Measurements from ENCODE around the gene CHFR.
"Not testable (repeated sequence)": the region's sequence is repeated elsewhere in the genome, so short reads cannot be mapped to it uniquely, and the experiment has no call there.

The CHFR gene

DNA sequence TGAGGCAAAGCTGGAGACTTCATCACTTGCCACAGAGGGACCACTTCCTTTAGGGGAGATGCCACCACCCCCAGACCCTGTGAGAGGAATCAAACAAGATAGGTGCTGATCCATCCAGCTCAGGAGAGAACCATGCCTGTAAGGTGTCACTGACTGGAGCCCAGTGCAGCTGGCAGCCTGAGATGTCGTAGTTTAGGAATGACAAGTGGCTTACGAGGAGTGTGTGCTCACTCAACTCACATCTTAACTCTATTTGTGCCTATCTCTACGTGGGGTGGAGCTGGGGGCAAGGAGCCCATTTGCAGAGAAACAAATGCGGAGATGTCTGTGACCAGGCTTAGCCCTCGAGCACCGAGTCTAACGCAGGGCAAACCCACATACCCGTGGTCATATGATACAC is 25.8 kb downstream of the CHFR start:
- H3K4me3 ChIP-seq (ENCODE audit: control insufficient read depth in 1 of 7, extremely low read depth in 1 of 7, insufficient read depth in 4 of 7, low read depth in 2 of 7, low read length in 6 of 7): no peak overlapping the region
- ChIA-PET CTCF (no interaction called here), POLR2A (no interaction called here)
- H3K36me3 ChIP-seq (ENCODE audit: control insufficient read depth in 4 of 4, insufficient read depth in 4 of 4, low read length in 3 of 4): peaks cover 4 to 55% (median 46%) of the 10 kb centered on the region in 4 experiments
- no peak for DNase-seq
- no peaks in the 10 kb centered on the region for H3K27me3 ChIP-seq (replicated peaks in 2 of 5; ENCODE audit: control insufficient read depth in 4 of 5, insufficient read depth in 5 of 5, low read length in 4 of 5)
- no peaks in the 10 kb centered on the region for H3K4me1 ChIP-seq (ENCODE audit: control extremely low read depth in 1 of 4, control insufficient read depth in 4 of 4, insufficient read depth in 4 of 4, low read length in 3 of 4)
- no peak overlapping the region for H3K27ac ChIP-seq (ENCODE audit: insufficient read depth in 1 of 2, low read depth in 1 of 2, low read length in 2 of 2, poor library complexity in 1 of 2, severe bottlenecking in 2 of 2)
- WGBS (ENCODE audit: insufficient coverage): 100% methylated on average over 8 of the region's 8 CpGs
- H3K9me3 ChIP-seq (ENCODE audit: control extremely low read depth in 1 of 5, control insufficient read depth in 4 of 5, insufficient read depth in 2 of 5, low read depth in 1 of 5, low read length in 4 of 5): no peaks in the 10 kb centered on the region

- Histone ChIP-seq H3K4me3 (ENCODE audit: control insufficient read depth in 1 of 7, extremely low read depth in 1 of 7, insufficient read depth in 4 of 7, low read depth in 2 of 7, low read length in 6 of 7) (no peak overlapping the region), H3K27me3 (replicated peaks in 2 of 5; ENCODE audit: control insufficient read depth in 4 of 5, insufficient read depth in 5 of 5, low read length in 4 of 5) (no peaks in the 10 kb centered on the region), H3K9me3 (ENCODE audit: control extremely low read depth in 1 of 5, control insufficient read depth in 4 of 5, insufficient read depth in 2 of 5, low read depth in 1 of 5, low read length in 4 of 5) (peaks cover 0 to 2% (median 0%) of the 10 kb centered on the region in 5 experiments), H3K4me1 (ENCODE audit: control extremely low read depth in 1 of 4, control insufficient read depth in 4 of 4, insufficient read depth in 4 of 4, low read length in 3 of 4) (no peaks in the 10 kb centered on the region), H3K27ac (ENCODE audit: insufficient read depth in 1 of 2, low read depth in 1 of 2, low read length in 2 of 2, poor library complexity in 1 of 2, severe bottlenecking in 2 of 2) (no peak overlapping the region), H3K36me3 (ENCODE audit: control insufficient read depth in 4 of 4, insufficient read depth in 4 of 4, low read length in 3 of 4) (peaks cover 2 to 69% (median 52%) of the 10 kb centered on the region in 4 experiments)
- 98% methylated on average over 17 of the region's 18 CpGs for whole genome bisulfite sequencing (ENCODE audit: insufficient coverage)
- ChIA-PET CTCF (no interaction called here), POLR2A (no interaction called here)
- DNase-seq: no peak
These were observed 28.6 kb downstream of the CHFR start for GRCh38 chr12:132858718-132859266.

DNA sequence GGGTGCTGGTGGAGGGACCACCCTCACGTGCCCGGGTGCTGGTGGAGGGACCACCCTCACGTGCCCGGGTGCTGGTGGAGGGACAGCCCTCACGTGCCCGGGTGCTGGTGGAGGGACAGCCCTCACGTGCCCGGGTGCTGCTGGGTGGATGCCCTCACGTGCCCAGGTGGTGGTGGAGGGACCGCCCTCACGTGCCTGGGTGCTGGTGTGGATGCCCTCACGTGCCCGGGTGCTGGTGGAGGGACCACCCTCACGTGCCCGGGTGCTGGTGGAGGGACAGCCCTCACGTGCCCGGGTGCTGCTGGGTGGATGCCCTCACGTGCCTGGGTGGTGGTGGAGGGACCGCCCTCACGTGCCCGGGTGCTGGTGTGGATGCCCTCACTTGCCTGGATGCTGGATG is 30.4 kb downstream of the CHFR start:
- H3K4me3 ChIP-seq (ENCODE audit: control insufficient read depth in 1 of 7, extremely low read depth in 1 of 7, insufficient read depth in 4 of 7, low read depth in 2 of 7, low read length in 6 of 7); H3K9me3 ChIP-seq (ENCODE audit: control extremely low read depth in 1 of 5, control insufficient read depth in 4 of 5, insufficient read depth in 2 of 5, low read depth in 1 of 5, low read length in 4 of 5); H3K27me3 ChIP-seq (replicated peaks in 2 of 5; ENCODE audit: control insufficient read depth in 4 of 5, insufficient read depth in 5 of 5, low read length in 4 of 5); DNase-seq; POLR2A ChIA-PET; CTCF ChIA-PET; H3K4me1 ChIP-seq (ENCODE audit: control extremely low read depth in 1 of 4, control insufficient read depth in 4 of 4, insufficient read depth in 4 of 4, low read length in 3 of 4); H3K27ac ChIP-seq (ENCODE audit: insufficient read depth in 1 of 2, low read depth in 1 of 2, low read length in 2 of 2, poor library complexity in 1 of 2, severe bottlenecking in 2 of 2): not testable (repeated sequence)
- 98% methylated on average over 13 of the region's 21 CpGs for WGBS (ENCODE audit: insufficient coverage)
- H3K36me3 ChIP-seq (ENCODE audit: control insufficient read depth in 4 of 4, insufficient read depth in 4 of 4, low read length in 3 of 4): peaks cover 2 to 80% (median 65%) of the 10 kb centered on the region in 4 experiments

DNA sequence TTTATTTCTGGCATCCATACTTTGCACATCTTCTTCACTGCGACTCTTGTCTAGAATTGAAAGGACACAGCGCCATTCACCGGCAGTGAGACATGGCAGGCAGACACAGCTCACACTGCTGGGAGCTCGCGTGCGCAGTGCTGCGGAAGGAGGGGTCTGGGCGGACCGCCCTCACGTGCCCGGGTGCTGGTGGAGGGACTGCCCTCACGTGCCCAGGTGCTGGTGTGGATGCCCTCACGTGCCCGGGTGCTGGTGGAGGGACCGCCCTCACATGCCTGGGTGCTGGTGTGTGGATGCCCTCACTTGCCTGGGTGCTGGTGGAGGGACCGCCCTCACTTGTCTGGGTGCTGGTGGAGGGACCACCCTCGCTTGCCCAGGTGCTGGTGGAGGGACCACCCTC is 30.8 kb downstream of the CHFR start:
- Histone ChIP-seq H3K9me3 (ENCODE audit: control extremely low read depth in 1 of 5, control insufficient read depth in 4 of 5, insufficient read depth in 2 of 5, low read depth in 1 of 5, low read length in 4 of 5) (peaks cover 0 to 2% (median 0%) of the 10 kb centered on the region in 5 experiments), H3K36me3 (ENCODE audit: control insufficient read depth in 4 of 4, insufficient read depth in 4 of 4, low read length in 3 of 4) (peaks cover 2 to 79% (median 66%) of the 10 kb centered on the region in 4 experiments), H3K4me1 (ENCODE audit: control extremely low read depth in 1 of 4, control insufficient read depth in 4 of 4, insufficient read depth in 4 of 4, low read length in 3 of 4) (no peaks in the 10 kb centered on the region), H3K4me3 (ENCODE audit: control insufficient read depth in 1 of 7, extremely low read depth in 1 of 7, insufficient read depth in 4 of 7, low read depth in 2 of 7, low read length in 6 of 7) (no peak overlapping the region), H3K27ac (ENCODE audit: insufficient read depth in 1 of 2, low read depth in 1 of 2, low read length in 2 of 2, poor library complexity in 1 of 2, severe bottlenecking in 2 of 2) (no peak overlapping the region), H3K27me3 (replicated peaks in 2 of 5; ENCODE audit: control insufficient read depth in 4 of 5, insufficient read depth in 5 of 5, low read length in 4 of 5) (no peaks in the 10 kb centered on the region)
- no peak for DNase-seq
- ChIA-PET POLR2A (no interaction called here), CTCF (no interaction called here)
- WGBS (ENCODE audit: insufficient coverage): 96% methylated on average over 17 of the region's 17 CpGs

DNA sequence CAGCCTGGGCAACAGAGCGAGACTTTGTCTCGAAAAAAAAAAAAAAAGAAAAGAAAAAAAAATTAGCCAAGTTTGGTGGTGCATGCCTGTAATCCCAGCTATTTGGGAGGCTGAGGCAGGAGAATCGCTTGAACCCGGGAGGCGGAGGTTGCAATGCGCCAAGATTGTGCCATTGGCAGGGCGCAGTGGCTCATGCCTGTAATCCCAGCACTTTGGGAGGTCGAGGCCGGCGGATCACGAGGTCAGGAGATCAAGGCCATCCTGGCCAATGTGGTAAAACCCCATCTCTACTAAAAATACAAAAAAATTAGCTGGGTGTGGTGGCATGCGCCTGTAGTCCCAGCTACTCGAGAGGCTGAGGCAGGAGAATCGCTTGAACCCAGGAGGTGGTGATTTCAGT is 32.2 kb downstream of the CHFR start:
- 100% methylated on average over 8 of the region's 14 CpGs for WGBS (ENCODE audit: insufficient coverage)
- H3K27me3 ChIP-seq (replicated peaks in 2 of 5; ENCODE audit: control insufficient read depth in 4 of 5, insufficient read depth in 5 of 5, low read length in 4 of 5); H3K4me1 ChIP-seq (ENCODE audit: control extremely low read depth in 1 of 4, control insufficient read depth in 4 of 4, insufficient read depth in 4 of 4, low read length in 3 of 4); H3K27ac ChIP-seq (ENCODE audit: insufficient read depth in 1 of 2, low read depth in 1 of 2, low read length in 2 of 2, poor library complexity in 1 of 2, severe bottlenecking in 2 of 2); H3K4me3 ChIP-seq (ENCODE audit: control insufficient read depth in 1 of 7, extremely low read depth in 1 of 7, insufficient read depth in 4 of 7, low read depth in 2 of 7, low read length in 6 of 7); CTCF ChIA-PET; DNase-seq; POLR2A ChIA-PET; H3K9me3 ChIP-seq (ENCODE audit: control extremely low read depth in 1 of 5, control insufficient read depth in 4 of 5, insufficient read depth in 2 of 5, low read depth in 1 of 5, low read length in 4 of 5): not testable (repeated sequence)
- H3K36me3 ChIP-seq (ENCODE audit: control insufficient read depth in 4 of 4, insufficient read depth in 4 of 4, low read length in 3 of 4): peaks cover 2 to 79% (median 62%) of the 10 kb centered on the region in 4 experiments

DNA sequence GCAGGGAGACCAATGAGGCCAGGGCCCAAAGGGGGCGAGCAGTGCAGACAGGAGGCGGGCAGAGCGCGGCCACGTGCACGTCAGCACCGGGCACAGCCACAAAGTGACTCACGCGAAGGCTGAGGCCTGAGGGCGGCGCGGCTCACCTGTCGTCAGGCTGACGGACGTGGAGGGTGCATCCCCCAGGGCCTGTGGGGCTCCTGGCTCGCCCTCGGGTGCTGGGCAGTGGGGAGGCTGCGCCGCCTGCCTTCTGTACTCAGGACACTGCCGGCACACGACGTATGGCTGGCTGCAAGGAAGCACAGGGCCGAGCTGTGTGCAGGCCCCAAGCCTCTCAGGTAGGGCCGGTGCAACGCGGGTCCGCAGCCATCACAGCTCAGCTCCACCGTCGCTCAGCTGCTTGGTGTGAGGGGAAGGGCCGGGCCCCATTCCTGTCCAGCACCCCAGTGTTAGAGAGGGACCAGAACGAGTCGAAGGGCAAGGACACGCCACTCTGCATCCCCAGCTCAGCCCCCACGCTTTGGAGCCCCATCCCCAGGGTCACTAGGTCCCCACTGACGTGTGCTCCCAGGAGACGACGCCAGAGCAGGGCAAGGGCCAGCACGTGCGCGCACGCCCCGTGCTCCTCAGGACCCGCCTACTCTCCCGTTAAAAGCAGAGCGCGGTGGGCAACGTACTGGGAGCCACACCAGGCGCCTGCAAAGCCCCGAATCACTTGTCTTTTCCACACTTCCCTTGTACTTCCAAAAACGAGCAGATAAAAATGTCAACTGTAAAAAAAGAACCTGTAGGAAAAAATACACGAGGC is 33.9 kb downstream of the CHFR start:
- H3K27ac ChIP-seq (ENCODE audit: insufficient read depth in 1 of 2, low read depth in 1 of 2, low read length in 2 of 2, poor library complexity in 1 of 2, severe bottlenecking in 2 of 2): no peak overlapping the region
- POLR2A ChIA-PET: no interaction called here
- H3K36me3 ChIP-seq (ENCODE audit: control insufficient read depth in 4 of 4, insufficient read depth in 4 of 4, low read length in 3 of 4): peaks cover 2 to 75% (median 63%) of the 10 kb centered on the region in 4 experiments

GRCh38 chr12:132852496-132852895 is 34.9 kb downstream of the CHFR start:
- POLR2A ChIA-PET: no interaction called here
- CTCF ChIA-PET: interaction anchor here (0.7 kb wide), 1 partner anchor 19 kb away, joined by 4 read pairs; no protein-coding TSS in a partner anchor
- WGBS (ENCODE audit: insufficient coverage): 97% methylated on average over 11 of the region's 12 CpGs

More for the DNA sequence above, 33.9 kb downstream of the CHFR start:
- Histone ChIP-seq H3K4me1 (ENCODE audit: control extremely low read depth in 1 of 4, control insufficient read depth in 4 of 4, insufficient read depth in 4 of 4, low read length in 3 of 4) (no peaks in the 10 kb centered on the region), H3K4me3 (ENCODE audit: control insufficient read depth in 1 of 7, extremely low read depth in 1 of 7, insufficient read depth in 4 of 7, low read depth in 2 of 7, low read length in 6 of 7) (no peak overlapping the region), H3K27me3 (replicated peaks in 2 of 5; ENCODE audit: control insufficient read depth in 4 of 5, insufficient read depth in 5 of 5, low read length in 4 of 5) (no peaks in the 10 kb centered on the region), H3K9me3 (ENCODE audit: control extremely low read depth in 1 of 5, control insufficient read depth in 4 of 5, insufficient read depth in 2 of 5, low read depth in 1 of 5, low read length in 4 of 5) (peaks cover 0 to 2% (median 0%) of the 10 kb centered on the region in 5 experiments)
- CTCF ChIA-PET: no interaction called here
- DNase-seq: no peak
- WGBS (ENCODE audit: insufficient coverage): 95% methylated on average over 45 of the region's 51 CpGs

More at GRCh38 chr12:132852496-132852895, 34.9 kb downstream of the CHFR start:
- Histone ChIP-seq H3K27ac (ENCODE audit: insufficient read depth in 1 of 2, low read depth in 1 of 2, low read length in 2 of 2, poor library complexity in 1 of 2, severe bottlenecking in 2 of 2) (no peak overlapping the region), H3K9me3 (ENCODE audit: control extremely low read depth in 1 of 5, control insufficient read depth in 4 of 5, insufficient read depth in 2 of 5, low read depth in 1 of 5, low read length in 4 of 5) (peaks cover 0 to 2% (median 0%) of the 10 kb centered on the region in 5 experiments), H3K4me1 (ENCODE audit: control extremely low read depth in 1 of 4, control insufficient read depth in 4 of 4, insufficient read depth in 4 of 4, low read length in 3 of 4) (no peaks in the 10 kb centered on the region), H3K36me3 (ENCODE audit: control insufficient read depth in 4 of 4, insufficient read depth in 4 of 4, low read length in 3 of 4) (peaks cover 2 to 79% (median 64%) of the 10 kb centered on the region in 4 experiments), H3K27me3 (replicated peaks in 2 of 5; ENCODE audit: control insufficient read depth in 4 of 5, insufficient read depth in 5 of 5, low read length in 4 of 5) (no peaks in the 10 kb centered on the region), H3K4me3 (ENCODE audit: control insufficient read depth in 1 of 7, extremely low read depth in 1 of 7, insufficient read depth in 4 of 7, low read depth in 2 of 7, low read length in 6 of 7) (no peak overlapping the region)
- DNase-seq: no peak

All from common myeloid progenitor, CD34-positive (primary cell).